Right lobe of liver (tissue), 6 donors: ENCODE results near the gene SLC7A14. TPM values are rescaled to one million over a fixed set of nuclear protein-coding genes. Genes with fewer than 3 reads are reported as not detected.
A peak's percentile ranks its signal among the peaks of the same experiment; 100 is the strongest.

Experiments used
- ATAC-seq, 4 donors: fragments of 200-7000 bp; cut with Tn5 transposase; one replicate each; pipeline ENCODE4 v1.9.1; 2020; ENCODE audit warnings: mild to moderate bottlenecking in 4 of 4, moderate library complexity in 4 of 4
- DNase-seq, 3 donors: peaks; one replicate each; pipeline ENCODE4 v3.0.0-alpha.2; 2020
- H3K27ac ChIP-seq, 3 donors: fragments of 200-600 bp; one replicate each; pipeline ENCODE4 v1.8.0; 2022
- H3K27me3 ChIP-seq, 2 donors: fragments of 200-600 bp; one replicate each; pipeline ENCODE4 v1.8.0; 2022
- H3K36me3 ChIP-seq, 4 donors: fragments of 200-600 bp; sonication (generic) in 1 of 4; one replicate each; pipeline versions ENCODE4 v1.5.1 to v1.8.0; 2017 to 2022; ENCODE audit warnings: control low read depth in 1 of 4
- H3K4me1 ChIP-seq, 4 donors: fragments of 200-600 bp; sonication (generic) in 1 of 4; one replicate each; pipeline versions ENCODE4 v1.5.1 to v1.8.0; 2017 to 2022; ENCODE audit warnings: control low read depth in 1 of 4
- H3K4me3 ChIP-seq, 3 donors: fragments of 200-600 bp; one replicate each; pipeline ENCODE4 v1.8.0; 2022
- H3K9me3 ChIP-seq, 4 donors: fragments of 200-600 bp; sonication (generic) in 1 of 4; one replicate each; pipeline versions ENCODE4 v1.5.1 to v1.8.0; 2017 to 2022; ENCODE audit warnings: control low read depth in 1 of 4
- POLR2A ChIP-seq: fragments of 450-650 bp; IDR thresholded peaks from one replicate; pipeline ENCODE4 v1.6.1; 2017; ENCODE audit warnings: antibody characterized with exemption, mild to moderate bottlenecking
- WGBS: methylation state at CpG from one replicate; pipeline ENCODE4 v1.1.6; 2018; ENCODE audit warnings: low coverage, low lambda C conversion rate; ENCODE audit not compliant: insufficient coverage; ENCODE audit errors: missing lambda C conversion rate; 5-methylcytosine and 5-hydroxymethylcytosine counted together
- intact Hi-C, 2 donors: fragments of 100-400 bp; cut with DNase I; formaldehyde crosslinking; loops; one replicate each; pipeline versions ENCODE4 v1.11.2 to v1.14.1; 2022
- total RNA-seq, 6 experiments: library from RNA; depleted of rRNA in 2 of 6; stranded (reverse); fragments of >200 nt in 2 of 6; fragmentation: NEBNext Ultra II Directional in 3 of 6; extraction: Animal tissue kit (Norgen Biotek cat#: 25700) in 3 of 6; gene quantifications; one replicate each; pipeline versions ENCODE4 v1.1.0 to v1.2.4, GENCODE V29; 2016 to 2023
- TF ChIP-seq, protein P1 (sequence below), 4 donors: fragments of 200-600 bp in 3 of 4; fragments of 450-650 bp in 1 of 4; IDR thresholded peaks; one replicate each; pipeline versions ENCODE4 v1.5.1 to v1.8.0; 2016 to 2022; ENCODE audit warnings: antibody characterized with exemption in 4 of 4, mild to moderate bottlenecking in 2 of 4
- donor health status: DM: no; HTN: yes; CAD: no.
- donor health status: DM: no; HTN: no; CAD: no.
- donor health status: DM: no; HTN: no; CAD: no.
- donor health status: DM: no; HTN: yes; CAD: no.
- donor health status: DM: no; HTN: yes; CAD: no.

Gene SLC7A14
- total RNA-seq, 6 experiments from 2014 or later: 0.05 to 0.11 TPM; not detected in 4

DNA sequence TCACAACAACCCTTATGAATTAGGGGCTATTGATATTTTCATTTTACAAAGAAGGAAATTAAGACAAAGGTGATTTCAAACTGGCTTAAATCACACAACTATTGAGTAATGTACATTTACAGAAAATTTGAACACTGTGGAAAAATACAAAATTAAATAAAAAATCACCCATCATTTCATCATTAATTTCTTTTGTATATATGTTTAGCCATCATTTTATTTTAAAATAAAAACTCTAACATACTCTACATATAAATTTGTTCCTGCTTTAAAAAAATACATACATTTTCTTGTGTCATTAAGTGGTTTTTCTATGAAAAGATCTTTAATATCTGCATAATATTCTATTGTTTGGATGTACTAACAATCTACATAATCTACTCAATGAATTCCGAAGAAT is 147.0 kb downstream of the SLC7A14 start:
- TF ChIP-seq, protein P1, sequence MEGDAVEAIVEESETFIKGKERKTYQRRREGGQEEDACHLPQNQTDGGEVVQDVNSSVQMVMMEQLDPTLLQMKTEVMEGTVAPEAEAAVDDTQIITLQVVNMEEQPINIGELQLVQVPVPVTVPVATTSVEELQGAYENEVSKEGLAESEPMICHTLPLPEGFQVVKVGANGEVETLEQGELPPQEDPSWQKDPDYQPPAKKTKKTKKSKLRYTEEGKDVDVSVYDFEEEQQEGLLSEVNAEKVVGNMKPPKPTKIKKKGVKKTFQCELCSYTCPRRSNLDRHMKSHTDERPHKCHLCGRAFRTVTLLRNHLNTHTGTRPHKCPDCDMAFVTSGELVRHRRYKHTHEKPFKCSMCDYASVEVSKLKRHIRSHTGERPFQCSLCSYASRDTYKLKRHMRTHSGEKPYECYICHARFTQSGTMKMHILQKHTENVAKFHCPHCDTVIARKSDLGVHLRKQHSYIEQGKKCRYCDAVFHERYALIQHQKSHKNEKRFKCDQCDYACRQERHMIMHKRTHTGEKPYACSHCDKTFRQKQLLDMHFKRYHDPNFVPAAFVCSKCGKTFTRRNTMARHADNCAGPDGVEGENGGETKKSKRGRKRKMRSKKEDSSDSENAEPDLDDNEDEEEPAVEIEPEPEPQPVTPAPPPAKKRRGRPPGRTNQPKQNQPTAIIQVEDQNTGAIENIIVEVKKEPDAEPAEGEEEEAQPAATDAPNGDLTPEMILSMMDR (IDR thresholded peaks at IDR 0.05): no peak
- TF ChIP-seq POLR2A: no peak
- DNase-seq (no peak), ATAC-seq (no peak)
- Histone ChIP-seq H3K27ac (no peak overlapping the region), H3K4me1 (no peaks in the 10 kb centered on the region), H3K27me3 (no peaks in the 10 kb centered on the region), H3K9me3 (no peaks in the 10 kb centered on the region), H3K36me3 (no peaks in the 10 kb centered on the region), H3K4me3 (no peak overlapping the region)
- intact Hi-C loops: no loop called here
- 77% methylated on average over 1 of the region's 1 CpG for WGBS

DNA sequence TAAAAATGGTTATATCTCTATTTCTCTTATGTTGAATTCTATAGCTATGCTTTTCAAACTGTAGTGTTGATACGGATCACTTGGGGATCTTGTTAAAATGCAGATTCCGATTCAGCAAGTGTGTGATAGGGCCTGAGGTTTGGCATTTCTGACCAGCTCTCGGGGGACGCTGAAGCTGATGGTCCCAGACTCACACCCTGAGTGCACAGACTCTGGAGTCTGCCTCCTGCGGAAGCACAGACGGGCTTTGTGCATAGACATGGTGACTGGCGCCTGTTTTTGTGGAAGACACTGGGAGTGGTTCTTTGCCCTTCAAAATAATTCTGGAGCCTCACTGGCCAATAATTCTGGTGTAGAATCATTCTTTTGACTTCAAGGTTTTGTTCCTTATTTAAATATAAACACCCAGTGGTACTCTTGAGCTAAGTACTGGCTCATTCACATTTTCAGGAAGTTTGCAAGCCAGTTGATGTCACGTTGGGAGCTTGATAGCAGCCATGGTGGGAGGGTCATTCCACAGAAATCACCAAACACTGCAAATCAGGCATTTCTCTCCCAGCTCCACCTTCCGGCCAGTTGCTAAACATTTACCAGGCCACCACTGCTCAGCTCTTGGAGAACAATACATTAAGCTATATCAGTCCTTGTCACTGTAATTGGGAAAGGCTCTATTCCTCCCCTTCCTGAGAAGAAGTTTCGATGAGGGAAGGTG is 148.0 kb downstream of the SLC7A14 start:
- Histone ChIP-seq H3K9me3 (no peaks in the 10 kb centered on the region), H3K4me1 (no peaks in the 10 kb centered on the region), H3K27ac (no peak overlapping the region), H3K4me3 (no peak overlapping the region), H3K27me3 (no peaks in the 10 kb centered on the region), H3K36me3 (no peaks in the 10 kb centered on the region)
- DNase-seq (no peak), ATAC-seq (peak in 2 of 4 donors; percentile 12 to 28)
- intact Hi-C loops: no loop called here
- 68% methylated on average over 5 of the region's 10 CpGs for WGBS
- TF ChIP-seq POLR2A: no peak
- TF ChIP-seq, protein P1 (IDR thresholded peaks at IDR 0.05): no peak

DNA sequence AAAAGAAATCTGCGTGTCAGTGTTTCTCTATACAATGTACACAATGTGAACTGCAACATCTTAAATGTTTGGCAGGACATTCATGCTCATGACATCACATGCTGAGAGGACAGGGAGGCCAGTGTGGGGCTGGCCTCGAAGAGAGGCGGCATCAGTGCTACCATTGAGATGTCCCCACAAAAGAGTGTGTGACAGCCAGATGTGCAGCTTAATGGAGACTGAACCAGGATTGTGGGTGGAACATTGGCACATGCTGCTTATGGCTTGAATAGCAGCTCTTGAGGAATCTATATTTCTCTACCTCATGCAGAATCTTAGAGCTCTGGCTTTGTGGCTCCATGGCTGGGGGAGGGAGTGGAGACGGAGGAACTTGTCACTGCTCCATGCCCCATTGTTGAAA is 148.7 kb downstream of the SLC7A14 start:
- Histone ChIP-seq H3K27me3 (no peaks in the 10 kb centered on the region), H3K27ac (no peak overlapping the region), H3K36me3 (no peaks in the 10 kb centered on the region), H3K4me1 (no peaks in the 10 kb centered on the region), H3K9me3 (no peaks in the 10 kb centered on the region), H3K4me3 (no peak overlapping the region)
- TF ChIP-seq POLR2A: no peak
- TF ChIP-seq, protein P1 (IDR thresholded peaks at IDR 0.05): no peak
- ATAC-seq (no peak), DNase-seq (no peak)
- intact Hi-C loops: no loop called here
- 93% methylated on average over 4 of the region's 4 CpGs for WGBS

DNA sequence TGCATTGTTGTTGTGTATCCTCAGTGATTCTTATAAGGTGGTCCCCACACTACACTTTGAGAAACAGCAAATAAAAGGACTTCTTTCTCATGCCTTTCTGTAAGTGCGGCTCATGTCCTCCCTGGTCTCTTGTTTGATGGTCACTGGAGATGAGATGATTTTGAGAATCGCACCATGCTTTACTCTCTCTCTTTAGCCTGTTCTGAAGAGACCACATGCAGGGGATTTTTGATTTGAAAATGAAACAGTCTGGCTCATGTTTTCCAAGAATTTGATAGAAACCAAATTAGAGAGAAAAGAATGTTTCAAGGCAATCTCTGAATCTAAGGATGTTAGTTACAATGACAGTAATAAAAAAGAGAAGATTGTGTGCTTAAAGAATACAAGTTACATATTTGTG is 149.2 kb downstream of the SLC7A14 start:
- Histone ChIP-seq H3K4me1 (no peaks in the 10 kb centered on the region), H3K36me3 (no peaks in the 10 kb centered on the region), H3K9me3 (no peaks in the 10 kb centered on the region), H3K4me3 (no peak overlapping the region), H3K27ac (no peak overlapping the region), H3K27me3 (no peaks in the 10 kb centered on the region)
- WGBS: 92% methylated on average over 2 of the region's 2 CpGs
- DNase-seq (no peak), ATAC-seq (no peak)
- intact Hi-C loops: no loop called here
- TF ChIP-seq POLR2A: no peak
- TF ChIP-seq, protein P1 (IDR thresholded peaks at IDR 0.05): no peak
